GM12864 (cell line): ENCODE measurements around the gene GPR82.
A peak's percentile ranks its signal among the peaks of the same experiment; 100 is the strongest.
"Not testable (repeated sequence)": the region's sequence is repeated elsewhere in the genome, so short reads cannot be mapped to it uniquely, and the experiment has no call there.

ENCODE experiments used
- DNase-seq: peaks from one replicate; pipeline ENCODE4 v3.0.0-alpha.2; 2011; ENCODE audit warnings: low read depth
- H3K4me3 ChIP-seq: 2 replicates; pipeline ENCODE4 v1.5.1; 2011; ENCODE audit warnings: mild to moderate bottlenecking, low read depth, low read length, control low read depth
- TF ChIP-seq, protein P1 (sequence below): IDR thresholded peaks from 2 replicates; pipeline ENCODE4 v1.5.1; 2011; ENCODE audit warnings: low read depth, mild to moderate bottlenecking, moderate library complexity, low read length, control low read depth, inconsistent platforms; ENCODE audit errors: missing control alignments

GPR82 gene

GRCh38 chrX:41718481-41719235 is 5.3 kb upstream of the GPR82 start:
- no peak for DNase-seq
- TF ChIP-seq, protein P1, sequence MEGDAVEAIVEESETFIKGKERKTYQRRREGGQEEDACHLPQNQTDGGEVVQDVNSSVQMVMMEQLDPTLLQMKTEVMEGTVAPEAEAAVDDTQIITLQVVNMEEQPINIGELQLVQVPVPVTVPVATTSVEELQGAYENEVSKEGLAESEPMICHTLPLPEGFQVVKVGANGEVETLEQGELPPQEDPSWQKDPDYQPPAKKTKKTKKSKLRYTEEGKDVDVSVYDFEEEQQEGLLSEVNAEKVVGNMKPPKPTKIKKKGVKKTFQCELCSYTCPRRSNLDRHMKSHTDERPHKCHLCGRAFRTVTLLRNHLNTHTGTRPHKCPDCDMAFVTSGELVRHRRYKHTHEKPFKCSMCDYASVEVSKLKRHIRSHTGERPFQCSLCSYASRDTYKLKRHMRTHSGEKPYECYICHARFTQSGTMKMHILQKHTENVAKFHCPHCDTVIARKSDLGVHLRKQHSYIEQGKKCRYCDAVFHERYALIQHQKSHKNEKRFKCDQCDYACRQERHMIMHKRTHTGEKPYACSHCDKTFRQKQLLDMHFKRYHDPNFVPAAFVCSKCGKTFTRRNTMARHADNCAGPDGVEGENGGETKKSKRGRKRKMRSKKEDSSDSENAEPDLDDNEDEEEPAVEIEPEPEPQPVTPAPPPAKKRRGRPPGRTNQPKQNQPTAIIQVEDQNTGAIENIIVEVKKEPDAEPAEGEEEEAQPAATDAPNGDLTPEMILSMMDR = no peak
- no peak overlapping the region for H3K4me3 ChIP-seq

GRCh38 chrX:41719610-41720009 is 4.4 kb upstream of the GPR82 start:
- not testable (repeated sequence) for DNase-seq, H3K4me3 ChIP-seq

DNA sequence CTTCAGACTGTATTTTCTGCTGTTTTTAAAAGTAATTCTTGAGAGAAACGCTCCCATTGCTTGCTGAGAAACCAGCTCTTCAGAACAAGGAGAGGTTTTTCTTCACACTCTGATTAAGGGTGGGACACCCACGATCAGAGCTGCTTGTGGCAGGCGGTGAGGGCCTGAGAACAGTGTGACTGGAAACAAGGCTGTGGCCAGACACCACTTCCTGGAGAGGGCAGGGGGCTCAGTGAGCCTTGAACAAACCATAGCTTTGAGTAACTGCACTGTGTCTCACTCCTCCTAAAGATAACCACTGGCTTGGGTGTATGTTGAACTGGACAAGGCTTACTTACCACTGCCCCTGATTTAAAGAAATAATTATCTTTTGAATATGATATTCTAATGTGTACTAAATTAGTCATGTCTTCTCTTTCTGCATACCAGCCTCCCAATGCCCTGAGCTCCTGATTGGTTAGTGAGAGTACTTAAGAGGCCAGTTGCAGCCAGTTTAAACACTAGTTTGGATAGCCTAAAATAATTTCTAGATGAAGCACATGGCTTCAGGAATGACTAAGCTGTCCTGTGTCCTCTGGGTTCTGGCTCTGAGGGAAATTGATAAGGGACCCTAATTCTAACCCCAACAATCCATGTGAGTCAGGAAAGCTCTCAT is 3.7 kb upstream of the GPR82 start:
- no peak overlapping the region for H3K4me3 ChIP-seq
- peak; percentile 36 for DNase-seq
- TF ChIP-seq, protein P1 = no peak

DNA sequence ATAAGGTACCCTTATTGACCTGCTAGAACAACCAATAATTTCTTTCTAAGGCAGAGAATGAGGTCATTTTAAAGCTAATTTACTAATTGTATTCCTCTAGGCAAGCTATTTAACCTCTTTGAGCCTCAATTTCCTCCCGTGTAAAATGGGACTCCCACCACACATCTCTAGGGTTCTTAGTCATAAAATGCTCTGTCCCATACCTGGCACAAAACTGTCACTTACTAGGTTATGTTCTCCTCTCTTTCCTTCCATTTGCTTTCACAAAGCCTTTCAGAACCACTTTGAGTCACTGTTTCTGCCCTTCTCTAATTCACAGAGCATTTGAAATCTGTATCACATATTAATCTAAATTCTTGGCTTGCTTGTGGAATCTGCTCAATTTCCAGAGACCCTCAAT is 2.4 kb upstream of the GPR82 start:
- no peak overlapping the region for H3K4me3 ChIP-seq
- DNase-seq = no peak
- TF ChIP-seq, protein P1 = no peak

GRCh38 chrX:41722214-41722613 is 1.8 kb upstream of the GPR82 start:
- TF ChIP-seq, protein P1 = no peak
- DNase-seq = no peak
- H3K4me3 ChIP-seq = no peak overlapping the region

DNA sequence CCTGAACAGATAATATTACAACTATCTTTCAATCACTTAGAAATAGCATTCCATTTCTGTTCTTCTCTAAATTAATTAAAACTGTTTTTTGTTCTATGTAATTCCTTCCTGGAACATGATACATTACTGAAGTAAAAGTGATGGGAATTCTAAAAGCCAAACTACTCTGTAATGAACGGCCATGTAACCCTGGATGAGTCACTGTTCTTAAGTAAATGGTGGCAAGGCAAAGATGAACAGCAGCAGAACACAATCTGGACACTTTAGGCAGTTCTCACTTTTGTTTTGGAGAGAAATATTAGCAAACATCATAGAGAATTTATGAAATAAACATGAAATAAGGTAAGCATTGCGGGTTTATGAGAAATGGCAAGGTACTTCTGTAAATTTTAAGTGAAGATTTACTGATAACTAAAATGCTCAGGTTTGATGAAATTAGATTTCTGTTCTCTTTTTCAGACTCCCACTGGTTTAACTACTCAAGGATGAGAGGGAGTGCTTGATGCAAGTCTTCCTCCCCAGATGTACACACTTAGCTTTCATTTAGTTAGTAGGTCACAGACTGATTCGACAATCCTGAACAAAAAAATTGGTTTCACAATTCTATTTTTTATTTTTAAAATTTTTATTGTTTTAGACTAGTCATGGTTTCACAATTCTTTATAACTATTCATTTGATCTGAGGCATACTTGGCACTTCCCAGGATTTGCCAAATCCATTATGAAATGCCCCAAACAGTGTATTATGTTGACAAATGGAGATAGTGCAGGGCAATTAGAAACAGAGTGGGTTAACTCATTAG is 964 bp upstream of the GPR82 start:
- DNase-seq = no peak
- TF ChIP-seq, protein P1 = no peak

DNA sequence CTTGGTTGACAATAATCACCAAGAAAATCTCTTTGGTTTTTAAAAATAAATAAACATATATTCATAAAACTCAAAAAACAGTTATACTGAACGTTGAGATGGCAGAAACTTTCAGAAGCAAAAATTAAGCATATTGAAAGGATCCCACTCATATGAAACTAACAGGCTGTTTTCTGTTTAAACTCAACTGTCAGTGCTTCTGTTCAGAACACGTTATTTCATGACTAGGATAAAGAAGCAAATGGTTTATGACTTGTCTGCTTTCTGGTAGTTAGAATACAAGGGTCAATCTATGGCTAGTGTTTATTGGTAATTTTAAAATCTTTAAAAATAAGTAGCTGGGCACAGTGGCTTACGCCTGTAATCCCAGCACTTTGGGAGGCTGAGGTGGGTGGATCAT is 4.1 kb downstream of the GPR82 start:
- TF ChIP-seq, protein P1 = no peak
- no peak for DNase-seq
- no peak overlapping the region for H3K4me3 ChIP-seq

More for the DNA sequence above, 964 bp upstream of the GPR82 start:
- H3K4me3 ChIP-seq = no peak overlapping the region
